Measurements from ENCODE around the gene NCBP3. TPM values are rescaled to one million over a fixed set of nuclear protein-coding genes. Genes with fewer than 3 reads are reported as not detected.

Gene NCBP3
- total and polyA plus RNA-seq, 9 of the 15 experiments (the other 6 are each of a cell fraction or from before 2014, with no cell fraction given), result 3.1 to 25.5 (median 20.5) TPM

DNA sequence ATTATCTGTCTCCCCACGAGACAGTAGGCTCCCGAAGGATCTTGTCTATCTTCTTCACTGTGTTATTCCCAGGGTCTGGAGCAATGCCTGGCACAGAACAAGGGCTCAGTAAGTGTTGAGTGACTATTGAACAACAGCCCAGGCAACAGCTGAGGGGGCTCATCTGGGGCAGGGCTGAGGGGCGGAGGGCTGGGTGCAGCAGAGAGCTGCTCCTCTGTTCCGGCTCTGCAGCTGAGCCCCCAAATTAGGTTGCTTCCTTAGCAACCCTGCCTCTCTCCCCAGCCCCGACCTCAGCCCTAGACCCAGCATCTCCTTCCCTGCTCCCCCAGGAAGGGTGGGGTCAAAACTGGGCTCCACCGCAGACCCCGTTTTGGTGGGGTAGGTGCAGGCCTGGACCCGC, 77.3 kb downstream of the NCBP3 start:
- no TSS peak for BruUV-seq (replicated peaks)
- ATAC-seq (no peak), DNase-seq (ENCODE audit: extremely low read depth in 1 of 4, low spot score in 3 of 4) (no peak), FAIRE-seq (no peak)
- TF ChIP-seq KDM2B (CRISPR knock-in tag; IDR thresholded peaks at IDR 0.05), result no peak
- TF ChIP-seq MEF2A (IDR thresholded peaks at IDR 0.05; ENCODE audit: control insufficient read depth, low read depth, low read length), result no peak
- TF ChIP-seq, protein P1, sequence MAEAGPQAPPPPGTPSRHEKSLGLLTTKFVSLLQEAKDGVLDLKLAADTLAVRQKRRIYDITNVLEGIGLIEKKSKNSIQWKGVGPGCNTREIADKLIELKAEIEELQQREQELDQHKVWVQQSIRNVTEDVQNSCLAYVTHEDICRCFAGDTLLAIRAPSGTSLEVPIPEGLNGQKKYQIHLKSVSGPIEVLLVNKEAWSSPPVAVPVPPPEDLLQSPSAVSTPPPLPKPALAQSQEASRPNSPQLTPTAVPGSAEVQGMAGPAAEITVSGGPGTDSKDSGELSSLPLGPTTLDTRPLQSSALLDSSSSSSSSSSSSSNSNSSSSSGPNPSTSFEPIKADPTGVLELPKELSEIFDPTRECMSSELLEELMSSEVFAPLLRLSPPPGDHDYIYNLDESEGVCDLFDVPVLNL (CRISPR knock-in tag; IDR thresholded peaks at IDR 0.05; ENCODE audit: low read depth), result no peak
- no peak for TF ChIP-seq FUS (optimal IDR thresholded peaks at IDR 0.05; ENCODE audit: low read depth, low read length)
- no peak for TF ChIP-seq TCF3 (CRISPR knock-in tag; IDR thresholded peaks at IDR 0.05)
- TF ChIP-seq CBFB (CRISPR knock-in tag; IDR thresholded peaks at IDR 0.05), result no peak
- no peak for TF ChIP-seq FIP1L1 (IDR thresholded peaks at IDR 0.05; ENCODE audit: low read depth, low read length, poor library complexity, severe bottlenecking)
- TF ChIP-seq MCM5 (IDR thresholded peaks at IDR 0.05; ENCODE audit: low read depth), result no peak
- TF ChIP-seq ZNF197 (CRISPR knock-in tag; IDR thresholded peaks at IDR 0.05; ENCODE audit: low read depth), result no peak
- no peak for TF ChIP-seq ZNF280B (CRISPR knock-in tag; IDR thresholded peaks at IDR 0.05)
- TF ChIP-seq ZKSCAN1 (IDR thresholded peaks at IDR 0.05; ENCODE audit: low read depth, low read length), result no peak
- no peak for TF ChIP-seq NCOR1 (IDR thresholded peaks at IDR 0.05)
- no peak for TF ChIP-seq NFYB (IDR thresholded peaks at IDR 0.05; ENCODE audit: extremely low read depth, insufficient read length)
- TF ChIP-seq MTA2 (IDR thresholded peaks at IDR 0.05; ENCODE audit: low read depth), result no peak
- Histone ChIP-seq H4K20me1 (replicated peaks; ENCODE audit: control insufficient read depth, insufficient read depth, low read length) (no peaks in the 10 kb centered on the region), H3K4me1 (replicated peaks in 1 of 2; ENCODE audit: control insufficient read depth in 2 of 2, insufficient read depth in 2 of 2, low read length in 2 of 2) (peaks cover 7% of the 10 kb centered on the region in 2 experiments; a peak in 3 of 5 replicates), H3K79me2 (ENCODE audit: control insufficient read depth, insufficient read depth, low read length) (no peaks in the 10 kb centered on the region), H3K4me2 (ENCODE audit: insufficient read depth, low read length) (no peak overlapping the region), H3K27me3 (ENCODE audit: control insufficient read depth in 2 of 2, insufficient read depth in 2 of 2, low read length in 2 of 2) (no peaks in the 10 kb centered on the region), H3K9ac (ENCODE audit: insufficient read depth in 1 of 2, low read depth in 2 of 2, low read length in 2 of 2) (no peak overlapping the region), H3K4me3 (no peak overlapping the region), H2AFZ (ENCODE audit: low read depth, low read length) (no peak overlapping the region), H3K36me3 (ENCODE audit: control insufficient read depth, insufficient read depth, low read length) (no peaks in the 10 kb centered on the region), H3K27ac (ENCODE audit: extremely low read depth, low read depth, low read length) (no peak overlapping the region), H3K9me3 (replicated peaks; ENCODE audit: control insufficient read depth, insufficient read depth, low read depth, low read length) (no peaks in the 10 kb centered on the region), H3K9me1 (ENCODE audit: control insufficient read depth, insufficient read depth, low read length) (no peaks in the 10 kb centered on the region)
- 31% methylated on average over 4 of the region's 8 CpGs for WGBS (ENCODE audit: insufficient coverage, low coverage, missing lambda C conversion rate)
- CTCF ChIA-PET (ENCODE audit: low intra/inter-chr PET ratio), result no interaction called here
- POLR2A ChIA-PET, result no interaction called here
- in situ Hi-C loops (cut with MboI) (no loop called here), intact Hi-C loops (cut with micrococcal nuclease) (no loop called here)
